ENCODE results near the gene ASB2.

DNA sequence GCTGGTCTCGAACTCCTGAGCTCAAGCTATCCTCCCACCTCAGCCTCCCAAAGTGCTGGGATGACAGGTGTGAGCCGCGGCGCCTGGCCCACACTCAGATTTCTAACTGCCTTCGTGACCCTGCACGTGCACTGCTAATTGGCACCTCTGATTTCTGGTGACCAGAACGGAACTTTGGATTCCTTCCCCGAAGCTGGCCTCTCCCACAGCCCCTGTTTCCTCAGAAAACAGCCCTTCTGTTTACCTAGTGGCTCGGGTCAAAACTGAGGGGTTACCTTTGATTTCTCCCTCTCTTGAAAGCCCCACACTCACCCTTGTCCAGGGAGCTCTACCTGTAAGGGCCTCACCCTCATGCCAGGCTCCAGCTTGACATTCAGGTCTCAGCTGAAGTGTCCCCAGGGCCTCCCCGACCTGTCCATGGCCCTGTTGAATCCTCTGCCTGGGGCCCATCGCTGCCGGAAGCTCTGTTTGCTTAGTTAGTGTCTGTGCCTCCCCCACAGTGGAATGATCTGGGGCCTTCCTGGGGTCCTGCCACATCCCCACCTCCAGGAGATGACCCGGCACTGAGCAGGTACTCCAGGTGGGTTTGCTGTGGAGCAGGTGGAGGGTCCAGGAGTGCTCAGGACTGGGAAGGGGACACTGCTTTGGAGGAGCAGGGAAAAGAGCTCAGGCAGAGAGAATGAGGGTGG, 73.6 kb downstream of the ASB2 start:
- TF ChIP-seq CTCF (conservative IDR thresholded peaks at IDR 0.05) (no peak), EZH2 (IDR thresholded peaks at IDR 0.05; ENCODE audit: low read depth) (no peak)

Data from PC-9 (cell line).